Stomach (tissue), 19 donors: ENCODE data around the gene STAT1. TPM values are rescaled to one million over a fixed set of nuclear protein-coding genes. Genes with fewer than 3 reads are reported as not detected.

ENCODE experiments used
- DNase-seq, 2 donors: peaks; one replicate each; pipeline versions ENCODE4 v3.0.0 to v3.0.0-alpha.2; 2013 to 2019
- H3K27ac ChIP-seq, 5 donors: fragments of 200-600 bp in 4 of 5; sonication (generic) in 4 of 5; one replicate each; pipeline ENCODE4 v1.5.1; 2013 to 2019; ENCODE audit warnings: mild to moderate bottlenecking in 1 of 5, moderate library complexity in 1 of 5
- H3K27me3 ChIP-seq, 3 donors: fragments of 200-600 bp; sonication (generic); one replicate each; pipeline ENCODE4 v1.5.1; 2017 to 2019; ENCODE audit warnings: mixed run types in 1 of 3
- H3K36me3 ChIP-seq, 4 donors: fragments of 200-600 bp; sonication (generic); 1 replicate in 3 of 4; 2 replicates in 1 of 4; pipeline ENCODE4 v1.5.1; 2016 to 2019
- H3K4me1 ChIP-seq, 4 donors: fragments of 200-600 bp; sonication (generic); one replicate each; pipeline ENCODE4 v1.5.1; 2016 to 2019
- H3K4me3 ChIP-seq, 4 donors: fragments of 200-600 bp; sonication (generic) in 3 of 4; one replicate each; pipeline ENCODE4 v1.5.1; 2016 to 2019; ENCODE audit warnings: mild to moderate bottlenecking in 1 of 4
- H3K9me3 ChIP-seq, 4 donors: fragments of 200-600 bp; sonication (generic); one replicate each; pipeline ENCODE4 v1.5.1; 2016 to 2019
- CTCF ChIP-seq, 7 experiments: fragments of 450-650 bp in 4 of 7; fragments of 200-600 bp in 3 of 7; sonication (generic) in 3 of 7; IDR thresholded peaks; one replicate each; pipeline ENCODE4 v1.5.1; 2016 to 2019; ENCODE audit warnings: antibody characterized with exemption in 7 of 7, control low read depth in 2 of 7, mild to moderate bottlenecking in 1 of 7
- EP300 ChIP-seq: sonication (generic); formaldehyde crosslinking; IDR thresholded peaks from one replicate; pipeline ENCODE4 v1.6.1; 2017; ENCODE audit warnings: antibody characterized with exemption
- POLR2A ChIP-seq, 4 donors: fragments of 450-650 bp; IDR thresholded peaks; one replicate each; pipeline ENCODE4 v1.6.1; 2016; ENCODE audit warnings: antibody characterized with exemption in 4 of 4, control low read depth in 2 of 4, mild to moderate bottlenecking in 1 of 4, moderate library complexity in 1 of 4
- POLR2AphosphoS5 ChIP-seq, 3 donors: sonication (generic); formaldehyde crosslinking; IDR thresholded peaks; one replicate each; pipeline ENCODE4 v1.6.1; 2016; ENCODE audit warnings: antibody characterized with exemption in 3 of 3
- WGBS, 5 donors: extraction: QIAGEN DNeasy Blood & Tissue Kit in 3 of 5; methylation state at CpG; one replicate each; pipeline versions ENCODE4 v1.1.5 to v1.1.7; 2013 to 2018; 5-methylcytosine and 5-hydroxymethylcytosine counted together
- intact Hi-C: fragments of 100-400 bp; cut with DNase I; formaldehyde crosslinking; loops from one replicate; pipeline ENCODE4 v1.15.1; 2023; ENCODE audit warnings: low total_unique reads
- long read RNA-seq, 10 donors: transcript quantifications; one replicate each; lab custom pipeline, GENCODE V29; 2026
- polyA plus RNA-seq, 3 donors: library from polyadenylated mRNA; stranded (reverse); fragments of 200-250 nt; gene quantifications; one replicate each; pipeline ENCODE4 v1.2.3, GENCODE V29; 2013
- total RNA-seq, 5 donors: library from RNA; depleted of rRNA; stranded (reverse); fragments of >200 nt; gene quantifications; one replicate each; pipeline versions ENCODE4 v1.1.0 to v1.2.3, GENCODE V29; 2014 to 2016
- donor health status: healthy with polysubstance abuse.
- donor health status: Bipolar disorder and iron deficiency.
- donor health status: healthy.

The STAT1 gene
- total RNA-seq (100 to 1,000 TPM in 1 of 5 donors, 10 to 100 TPM in 4; 45.8 to 289 (median 80.4) TPM), polyA plus RNA-seq (10 to 100 TPM; 23.2 to 36.1 (median 25.4) TPM)
- long read RNA-seq, donor 1, partial matches to known transcripts = 5 of 5 reads
- long read RNA-seq, donor 1, other reads (novel, unspliced or antisense) = 0 of 5 reads
- long read RNA-seq, donor 2, full-length matches to known transcripts = 1 of 1 reads
- long read RNA-seq, donor 2, partial matches to known transcripts = 0 of 1 reads
- long read RNA-seq, donor 2, other reads (novel, unspliced or antisense) = 0 of 1 reads
- long read RNA-seq, donor 3, full-length matches to known transcripts = 4 of 4 reads
- long read RNA-seq, donor 3, partial matches to known transcripts = 0 of 4 reads
- long read RNA-seq, donor 3, other reads (novel, unspliced or antisense) = 0 of 4 reads
- long read RNA-seq, donor 4 = 0 reads
- long read RNA-seq, donor 5, full-length matches to known transcripts = 4 of 4 reads
- long read RNA-seq, donor 5, partial matches to known transcripts = 0 of 4 reads
- long read RNA-seq, donor 5, other reads (novel, unspliced or antisense) = 0 of 4 reads
- long read RNA-seq, donor 6 = 0 reads
- long read RNA-seq, donor 7, full-length matches to known transcripts = 5 of 5 reads
- long read RNA-seq, donor 7, partial matches to known transcripts = 0 of 5 reads
- long read RNA-seq, donor 7, other reads (novel, unspliced or antisense) = 0 of 5 reads
- long read RNA-seq, donor 8, full-length matches to known transcripts = 5 of 5 reads
- long read RNA-seq, donor 8, partial matches to known transcripts = 0 of 5 reads
- long read RNA-seq, donor 8, other reads (novel, unspliced or antisense) = 0 of 5 reads
- long read RNA-seq, donor 9 = 0 reads
- long read RNA-seq, donor 10 = 0 reads

GRCh38 chr2:191013932-191014652 lies at the start of gene STAT1:
Gene STAT1, minus strand, starts transcription at chr2:191014171. Its CDS starts 4,168 bp downstream, at chr2:191010003.
- no peaks in the 10 kb centered on the region for H3K27me3 ChIP-seq
- H3K9me3 ChIP-seq = no peaks in the 10 kb centered on the region
- intact Hi-C loops = no loop called here
- H3K36me3 ChIP-seq = peaks cover 0 to 29% (median 17%) of the 10 kb centered on the region in 4 donors
- peaks cover 19 to 56% (median 29%) of the 10 kb centered on the region in 4 donors for H3K4me1 ChIP-seq
- peak within 1 kb of the TSS; percentile 92 to 96 (median 95) for H3K27ac ChIP-seq
- peak within 1 kb of the TSS; percentile 77 to 88 (median 84) for H3K4me3 ChIP-seq
- WGBS, 5 donors = 0 to 1% (median 1%) methylated on average over 34 to 68 of the region's 68 CpGs
- DNase-seq = peak; percentile 94 to 98
- TF ChIP-seq POLR2A (IDR thresholded peaks at IDR 0.05) (peak in 2 of 4 donors; percentile 35 to 87), POLR2AphosphoS5 (IDR thresholded peaks at IDR 0.05) (peak; percentile 71 to 91 (median 86)), EP300 (peak; percentile 72), CTCF (IDR thresholded peaks at IDR 0.05) (peak in 2 of 7 experiments; percentile 19 to 24)

- H3K9me3 ChIP-seq = no peaks in the 10 kb centered on the region
- intact Hi-C loops = no loop called here
- WGBS, 5 donors = 82 to 94% (median 91%) methylated on average over 1 of the region's 1 CpG
Measured at GRCh38 chr2:191063584-191063983, 49.6 kb upstream of the STAT1 start.

GRCh38 chr2:191061381-191061980 lies 47.5 kb upstream of the STAT1 start:
- Histone ChIP-seq H3K4me3 (no peak overlapping the region), H3K36me3 (no peaks in the 10 kb centered on the region), H3K9me3 (no peaks in the 10 kb centered on the region), H3K4me1 (no peaks in the 10 kb centered on the region), H3K27me3 (no peaks in the 10 kb centered on the region), H3K27ac (no peak overlapping the region)
- intact Hi-C loops = no loop called here
- no peak for TF ChIP-seq POLR2AphosphoS5 (IDR thresholded peaks at IDR 0.05)
- TF ChIP-seq EP300 = no peak
- TF ChIP-seq CTCF (IDR thresholded peaks at IDR 0.05) = no peak
- no peak for TF ChIP-seq POLR2A (IDR thresholded peaks at IDR 0.05)
- DNase-seq = no peak
- 83 to 87% (median 83%) methylated on average over 4 of the region's 4 CpGs for WGBS, 5 donors

More at GRCh38 chr2:191063584-191063983, 49.6 kb upstream of the STAT1 start:
- Histone ChIP-seq H3K27me3 (no peaks in the 10 kb centered on the region), H3K36me3 (no peaks in the 10 kb centered on the region), H3K27ac (no peak overlapping the region), H3K4me3 (no peak overlapping the region), H3K4me1 (no peaks in the 10 kb centered on the region)
- TF ChIP-seq POLR2AphosphoS5 (IDR thresholded peaks at IDR 0.05) (no peak), CTCF (IDR thresholded peaks at IDR 0.05) (no peak), EP300 (no peak), POLR2A (IDR thresholded peaks at IDR 0.05) (no peak)
- no peak for DNase-seq
